ENCODE measurements around the gene PKNOX2.

GRCh38 chr11:125330462-125331325 is 166.1 kb downstream of the PKNOX2 start:
- TF ChIP-seq CTCF (IDR thresholded peaks at IDR 0.05): no peak
- TF ChIP-seq POLR2AphosphoS5 (IDR thresholded peaks at IDR 0.05; ENCODE audit: insufficient read depth in 1 of 2, low read depth in 1 of 2): no peak

Data from vagina (tissue), 2 donors.